Measurements from ENCODE around the gene CDHR2.

CDHR2 gene

DNA sequence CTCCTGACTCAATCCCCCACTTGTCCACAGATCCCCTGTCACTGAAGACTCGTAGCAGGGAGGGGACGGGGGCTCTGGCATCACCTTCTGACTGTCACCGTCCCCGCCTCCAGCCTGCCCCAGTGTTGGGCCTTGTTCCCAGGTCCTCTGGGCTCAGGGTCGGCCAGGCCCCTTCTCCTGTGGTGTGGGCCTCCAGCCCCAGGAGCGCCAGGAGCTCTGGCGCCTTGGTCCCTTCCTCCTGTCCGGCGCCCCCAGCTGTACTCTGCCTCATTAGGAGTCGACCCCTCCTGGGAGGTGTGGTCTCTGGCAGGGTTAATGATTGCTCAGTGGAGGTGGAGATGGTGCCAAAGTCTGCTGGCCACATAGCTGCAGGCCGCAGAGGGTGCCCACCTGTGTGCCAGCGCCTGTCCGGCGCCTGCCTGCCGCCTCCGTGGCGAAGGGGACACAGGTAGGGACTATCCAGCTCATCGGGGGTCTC is at the start of gene CDHR2:
Gene CDHR2 (plus strand): TSS at position 376 of the 478 bp plus-strand sequence. CDS start 16,011 bp downstream, outside the sequence.
- H3K4me3 ChIP-seq (ENCODE audit: low read length) = no peak within 1 kb of the TSS
- no peak for TF ChIP-seq ZNF274 (IDR thresholded peaks at IDR 0.05; ENCODE audit: low read depth, low read length)

- no peak overlapping the region for H3K4me3 ChIP-seq (ENCODE audit: low read length)
- no peak for TF ChIP-seq ZNF274 (IDR thresholded peaks at IDR 0.05; ENCODE audit: low read depth, low read length)
Measured at GRCh38 chr5:176500511-176500910, 48.6 kb upstream of the CDHR2 start.

GRCh38 chr5:176501333-176501732 is 47.8 kb upstream of the CDHR2 start:
- TF ChIP-seq ZNF274 (IDR thresholded peaks at IDR 0.05; ENCODE audit: low read depth, low read length) = no peak
- H3K4me3 ChIP-seq (ENCODE audit: low read length) = no peak overlapping the region

GRCh38 chr5:176503496-176503895 is 45.6 kb upstream of the CDHR2 start:
- H3K4me3 ChIP-seq (ENCODE audit: low read length) = no peak overlapping the region
- no peak for TF ChIP-seq ZNF274 (IDR thresholded peaks at IDR 0.05; ENCODE audit: low read depth, low read length)

- no peak for TF ChIP-seq ZNF274 (IDR thresholded peaks at IDR 0.05; ENCODE audit: low read depth, low read length)
- no peak overlapping the region for H3K4me3 ChIP-seq (ENCODE audit: low read length)
Measured at GRCh38 chr5:176507911-176508310, 41.2 kb upstream of the CDHR2 start.

GRCh38 chr5:176508603-176509002 is 40.5 kb upstream of the CDHR2 start:
- no peak overlapping the region for H3K4me3 ChIP-seq (ENCODE audit: low read length)
- no peak for TF ChIP-seq ZNF274 (IDR thresholded peaks at IDR 0.05; ENCODE audit: low read depth, low read length)

GRCh38 chr5:176513788-176514187 is 35.4 kb upstream of the CDHR2 start:
- no peak for TF ChIP-seq ZNF274 (IDR thresholded peaks at IDR 0.05; ENCODE audit: low read depth, low read length)

GRCh38 chr5:176514244-176514950 is 34.7 kb upstream of the CDHR2 start:
- TF ChIP-seq ZNF274 (IDR thresholded peaks at IDR 0.05; ENCODE audit: low read depth, low read length) = no peak
- H3K4me3 ChIP-seq (ENCODE audit: low read length) = no peak overlapping the region

More at GRCh38 chr5:176513788-176514187, 35.4 kb upstream of the CDHR2 start:
- H3K4me3 ChIP-seq (ENCODE audit: low read length) = no peak overlapping the region

DNA sequence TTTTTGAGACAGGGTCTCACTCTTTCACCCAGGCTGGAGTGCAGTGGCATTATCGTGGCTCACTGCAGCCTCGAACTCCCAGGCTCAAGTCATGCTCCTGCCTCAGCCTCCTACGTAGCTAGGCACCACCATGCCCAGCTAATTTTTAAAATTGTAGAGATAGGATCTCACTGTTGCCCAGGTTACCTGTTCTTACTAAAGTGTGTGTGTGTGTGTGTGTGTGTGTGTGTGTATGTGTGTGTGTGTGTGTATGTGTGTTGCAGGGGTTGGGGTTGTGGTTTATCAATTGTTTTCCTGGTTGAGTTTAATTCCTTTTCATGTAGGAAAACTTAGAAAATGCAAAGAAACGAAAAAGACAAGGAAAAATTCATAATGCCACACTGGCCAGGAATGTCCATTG is 33.7 kb upstream of the CDHR2 start:
- TF ChIP-seq ZNF274 (IDR thresholded peaks at IDR 0.05; ENCODE audit: low read depth, low read length) = no peak
- no peak overlapping the region for H3K4me3 ChIP-seq (ENCODE audit: low read length)

DNA sequence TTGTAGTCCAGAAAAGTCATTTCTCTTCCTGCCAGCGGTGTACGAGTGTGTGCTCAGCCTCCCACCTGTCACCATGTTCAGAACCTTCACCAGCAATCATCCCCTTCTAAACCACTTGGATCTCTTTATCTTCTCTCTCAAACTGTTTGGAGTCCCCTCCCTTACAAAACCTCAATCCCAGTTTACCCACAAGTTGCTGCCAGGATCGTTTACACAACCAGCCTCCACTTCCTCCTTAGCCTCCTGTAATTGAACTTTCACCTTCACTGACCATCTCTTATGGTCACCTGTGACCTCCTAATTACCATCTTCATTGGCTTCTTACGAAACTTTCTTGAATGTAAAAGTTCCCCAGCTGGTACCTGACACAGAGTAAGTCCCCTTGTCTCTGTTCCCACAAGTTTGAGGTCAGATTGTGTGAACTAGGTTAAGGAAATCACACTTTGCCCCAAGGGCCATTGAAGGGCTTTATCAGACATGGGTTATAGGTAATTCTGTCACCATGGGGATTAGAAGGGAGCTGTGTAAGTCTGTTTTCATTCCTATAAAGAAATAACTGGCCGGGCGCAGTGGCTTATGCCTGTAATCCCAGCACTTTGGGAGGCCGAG is 32.0 kb upstream of the CDHR2 start:
- H3K4me3 ChIP-seq (ENCODE audit: low read length) = no peak overlapping the region
- no peak for TF ChIP-seq ZNF274 (IDR thresholded peaks at IDR 0.05; ENCODE audit: low read depth, low read length)

- TF ChIP-seq ZNF274 (IDR thresholded peaks at IDR 0.05; ENCODE audit: low read depth, low read length) = no peak
- no peak overlapping the region for H3K4me3 ChIP-seq (ENCODE audit: low read length)
Measured at GRCh38 chr5:176519810-176520720, 29.1 kb upstream of the CDHR2 start.

DNA sequence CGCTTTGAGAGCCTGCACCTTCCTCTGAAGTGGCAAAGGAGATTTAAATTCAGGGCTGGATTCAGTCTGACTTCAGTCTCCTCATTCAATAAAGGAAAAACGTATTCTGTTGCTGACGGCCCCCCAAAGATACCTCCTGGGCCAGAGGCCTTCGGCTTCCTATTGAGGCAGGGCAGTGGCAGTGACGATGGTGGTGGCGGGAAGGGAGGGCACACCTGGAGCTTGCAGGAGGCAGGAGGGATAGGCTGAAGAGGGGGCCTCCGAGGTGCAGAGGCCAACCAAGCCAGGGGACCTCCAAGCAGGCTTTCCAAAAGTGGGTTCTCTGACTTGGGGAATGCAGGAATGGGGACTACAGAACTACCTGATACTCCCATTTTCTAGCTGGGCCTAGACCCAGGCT is 27.9 kb upstream of the CDHR2 start:
- TF ChIP-seq ZNF274 (IDR thresholded peaks at IDR 0.05; ENCODE audit: low read depth, low read length) = no peak
- no peak overlapping the region for H3K4me3 ChIP-seq (ENCODE audit: low read length)

- H3K4me3 ChIP-seq (ENCODE audit: low read length) = no peak overlapping the region
- TF ChIP-seq ZNF274 (IDR thresholded peaks at IDR 0.05; ENCODE audit: low read depth, low read length) = no peak
Measured at GRCh38 chr5:176521699-176522263, 27.4 kb upstream of the CDHR2 start.

GRCh38 chr5:176524138-176524537 is 25.0 kb upstream of the CDHR2 start:
- H3K4me3 ChIP-seq (ENCODE audit: low read length) = no peak overlapping the region
- no peak for TF ChIP-seq ZNF274 (IDR thresholded peaks at IDR 0.05; ENCODE audit: low read depth, low read length)

Measured in GM08714 (cell line).